Measurements from ENCODE around the gene MICB.
"Not testable (repeated sequence)": the region's sequence is repeated elsewhere in the genome, so short reads cannot be mapped to it uniquely, and the experiment has no call there.

The MICB gene

DNA sequence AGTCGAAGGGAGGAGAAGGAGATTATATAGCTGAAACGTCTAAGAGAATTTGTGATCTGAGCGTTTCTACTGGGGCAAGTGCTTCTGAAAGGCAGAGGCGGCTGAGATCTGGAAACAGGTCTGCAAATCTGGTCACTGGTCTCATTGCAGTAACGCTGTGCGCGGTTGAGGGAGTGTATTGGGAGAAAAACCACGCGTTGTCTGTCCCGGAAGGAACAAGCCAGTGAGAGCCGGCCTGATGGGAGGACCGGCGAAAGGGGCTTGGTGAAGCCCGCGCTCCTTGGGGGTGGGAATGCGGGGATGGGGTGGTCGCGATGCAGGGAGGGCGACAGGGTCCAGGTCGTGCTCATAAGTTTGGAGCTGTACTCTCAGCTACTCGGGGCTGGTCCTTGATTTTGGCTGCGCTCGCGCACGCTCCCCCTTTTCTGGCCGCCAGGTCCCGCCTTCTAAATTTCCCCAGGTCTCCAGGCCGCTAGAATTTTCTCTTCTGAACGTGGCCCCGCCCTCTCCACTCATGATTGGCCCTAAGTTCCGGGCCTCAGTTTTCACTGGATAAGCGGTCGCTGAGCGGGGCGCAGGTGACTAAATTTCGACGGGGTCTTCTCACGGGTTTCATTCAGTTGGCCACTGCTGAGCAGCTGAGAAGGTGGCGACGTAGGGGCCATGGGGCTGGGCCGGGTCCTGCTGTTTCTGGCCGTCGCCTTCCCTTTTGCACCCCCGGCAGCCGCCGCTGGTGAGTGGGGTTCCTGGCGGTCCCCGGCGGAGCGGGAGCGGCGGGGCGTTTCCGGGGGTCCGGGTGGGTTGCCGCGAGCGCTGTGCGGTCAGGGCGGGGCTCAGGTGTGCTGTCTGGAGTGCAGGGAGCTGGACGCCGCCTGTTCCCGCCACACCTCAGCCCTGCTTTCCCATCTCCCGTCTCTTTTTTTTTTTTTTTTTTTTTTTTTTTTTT lies at the start of gene MICB:
TSS of gene MICB (plus strand) at position 615 of the 946 bp plus-strand sequence. CDS start at position 664, 49 bp downstream.
- peak; percentile 96 for DNase-seq

DNA sequence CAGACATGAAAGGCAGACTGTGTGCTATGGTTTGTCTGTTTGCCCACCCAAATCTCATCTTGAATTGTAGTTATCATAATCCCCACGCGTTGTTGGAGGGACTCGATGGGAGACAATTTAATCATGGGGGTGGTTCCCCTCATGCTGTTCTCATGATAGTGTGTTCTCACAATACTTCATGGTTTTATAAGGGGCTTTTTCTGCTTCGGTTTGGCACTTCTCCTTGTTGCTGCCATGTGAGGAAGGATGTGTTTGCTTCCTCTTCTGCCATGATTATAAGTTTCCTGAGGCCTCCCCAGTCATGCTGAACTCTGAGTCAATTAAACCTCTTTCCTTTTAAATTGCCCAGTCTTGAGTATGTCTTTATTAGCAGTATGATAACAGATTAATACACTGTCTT lies 47.2 kb upstream of the MICB start:
- peak; percentile 27 for DNase-seq

DNA sequence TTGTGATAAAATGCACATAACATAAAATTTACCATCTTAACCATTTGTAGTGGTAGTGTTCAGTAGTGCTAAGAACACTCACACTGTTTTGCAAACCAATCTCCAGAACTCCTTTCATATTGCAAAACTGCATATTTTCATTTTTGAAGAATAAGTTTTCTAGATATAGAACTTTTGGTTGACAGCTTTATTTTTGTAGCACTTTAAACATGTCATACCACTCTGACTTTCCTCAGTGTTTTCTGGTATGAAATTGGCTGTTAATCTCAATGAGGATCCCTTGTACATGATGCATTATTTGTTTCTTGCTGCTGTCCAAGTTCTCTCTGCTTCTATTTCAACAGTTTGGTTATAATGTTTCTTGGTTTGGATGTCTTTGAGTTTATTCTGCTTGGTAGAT lies 45.1 kb upstream of the MICB start:
- no peak for DNase-seq

DNA sequence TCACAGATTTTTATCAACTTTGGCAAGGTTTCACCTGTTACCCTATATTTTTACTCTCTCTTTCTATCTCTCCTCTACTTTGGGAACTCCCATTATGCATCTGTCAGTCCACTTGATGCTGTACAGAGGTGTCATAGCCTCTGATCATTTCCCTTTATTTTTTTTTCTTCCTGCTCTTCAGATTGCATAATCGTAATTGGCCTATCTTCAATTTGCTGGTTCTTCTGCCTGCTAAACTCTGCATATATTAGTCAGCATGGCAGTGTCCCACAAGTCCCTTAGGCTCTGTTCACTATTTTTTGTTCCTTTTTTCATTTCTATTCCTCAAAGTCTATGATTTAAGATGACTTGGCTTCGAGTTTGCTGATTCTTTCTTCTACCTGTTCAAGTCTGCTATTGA lies 44.7 kb upstream of the MICB start:
- peak; percentile 24 for DNase-seq

DNA sequence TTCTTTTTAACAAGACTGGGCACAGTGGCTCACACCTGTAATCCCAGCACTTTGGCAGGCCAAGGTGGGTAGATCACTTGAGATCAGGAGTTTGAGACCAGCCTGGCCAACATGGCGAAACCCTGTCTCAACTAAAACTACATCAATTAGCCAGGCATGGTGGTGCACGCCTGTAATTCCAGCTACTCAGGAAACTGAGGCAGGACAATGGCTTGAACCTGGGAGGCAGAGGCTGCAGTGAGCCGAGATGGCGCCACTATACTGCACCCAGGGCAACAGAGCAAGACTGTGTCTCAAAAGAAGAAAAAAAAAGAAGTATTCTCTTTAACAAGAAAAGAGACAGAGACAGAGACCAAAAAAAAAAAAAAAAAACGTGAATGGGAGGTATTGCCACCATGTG lies 38.1 kb upstream of the MICB start:
- DNase-seq: not testable (repeated sequence)

DNA sequence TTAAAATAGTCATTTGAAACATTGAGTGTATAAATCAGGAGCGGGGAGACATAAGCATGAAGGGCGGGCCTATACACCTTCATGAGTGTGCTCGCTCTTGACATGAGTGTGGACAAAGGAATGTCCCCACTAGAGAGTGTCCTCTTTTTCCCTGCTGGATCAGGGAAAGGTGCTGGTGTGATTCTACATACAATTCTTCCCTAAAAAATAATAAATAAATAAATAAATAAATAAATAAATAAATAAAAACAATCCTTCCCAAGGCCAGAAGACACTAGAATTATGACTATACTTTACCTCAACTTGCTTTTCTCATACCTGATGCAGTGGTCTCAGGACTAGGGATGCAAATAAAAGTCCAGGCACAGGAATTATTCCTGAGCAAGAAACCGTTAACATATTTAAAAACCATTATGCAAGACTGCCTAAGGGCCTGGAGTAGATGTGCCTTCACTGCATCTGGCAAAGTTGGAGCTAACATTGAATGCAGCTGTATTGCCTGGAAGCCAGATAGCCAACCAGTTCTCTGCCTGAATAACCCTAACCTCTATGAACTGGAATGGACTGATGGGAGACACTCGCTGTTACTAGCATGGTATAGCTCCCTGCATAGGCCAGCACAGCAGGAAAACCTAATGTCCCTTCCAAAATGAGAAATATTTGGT lies 37.5 kb upstream of the MICB start:
- no peak for DNase-seq

DNA sequence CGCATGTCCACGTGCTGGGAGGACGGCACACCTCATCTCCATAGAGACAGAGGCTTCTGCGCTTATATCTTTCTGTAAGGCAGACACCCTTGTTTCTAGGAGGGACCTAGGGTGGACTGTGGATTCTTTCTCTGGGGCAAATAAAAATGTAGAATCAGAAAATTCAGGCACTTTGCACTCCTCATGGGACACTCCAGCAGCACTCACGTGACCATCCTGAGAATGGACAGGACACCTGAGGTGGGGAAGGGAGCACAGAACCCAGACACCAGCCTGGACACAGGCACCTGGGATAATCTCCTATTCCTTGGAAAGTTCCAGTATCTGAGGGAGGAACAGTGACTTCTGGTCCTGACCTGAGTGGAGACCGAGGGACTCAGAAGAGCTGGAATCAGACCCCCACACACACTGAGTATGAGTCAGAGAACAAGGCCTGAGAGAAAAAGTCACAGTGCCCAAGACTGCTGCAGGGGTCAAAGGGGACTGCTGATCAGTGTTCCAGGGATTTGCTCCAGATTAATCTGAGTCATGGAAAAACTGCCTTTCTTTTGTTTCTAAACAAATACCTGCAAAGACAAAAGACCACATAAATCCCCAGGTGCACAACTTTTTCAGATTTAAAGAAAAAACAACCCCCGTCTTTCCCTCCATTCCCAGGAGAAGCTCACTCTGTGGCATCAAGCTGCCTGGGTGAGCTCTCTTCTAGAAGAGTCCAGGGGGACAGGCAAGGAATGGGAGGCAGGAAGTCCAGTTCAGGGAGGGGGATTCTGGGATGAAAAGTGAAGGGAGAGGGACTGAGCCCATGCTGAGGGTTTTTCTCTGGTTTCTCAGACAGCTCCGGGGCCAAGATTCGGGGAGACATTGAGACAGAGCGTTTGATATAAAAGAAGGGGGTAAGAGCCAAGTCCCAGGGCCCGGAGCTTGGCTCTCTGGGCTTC lies 35.6 kb upstream of the MICB start:
- DNase-seq: no peak

DNA sequence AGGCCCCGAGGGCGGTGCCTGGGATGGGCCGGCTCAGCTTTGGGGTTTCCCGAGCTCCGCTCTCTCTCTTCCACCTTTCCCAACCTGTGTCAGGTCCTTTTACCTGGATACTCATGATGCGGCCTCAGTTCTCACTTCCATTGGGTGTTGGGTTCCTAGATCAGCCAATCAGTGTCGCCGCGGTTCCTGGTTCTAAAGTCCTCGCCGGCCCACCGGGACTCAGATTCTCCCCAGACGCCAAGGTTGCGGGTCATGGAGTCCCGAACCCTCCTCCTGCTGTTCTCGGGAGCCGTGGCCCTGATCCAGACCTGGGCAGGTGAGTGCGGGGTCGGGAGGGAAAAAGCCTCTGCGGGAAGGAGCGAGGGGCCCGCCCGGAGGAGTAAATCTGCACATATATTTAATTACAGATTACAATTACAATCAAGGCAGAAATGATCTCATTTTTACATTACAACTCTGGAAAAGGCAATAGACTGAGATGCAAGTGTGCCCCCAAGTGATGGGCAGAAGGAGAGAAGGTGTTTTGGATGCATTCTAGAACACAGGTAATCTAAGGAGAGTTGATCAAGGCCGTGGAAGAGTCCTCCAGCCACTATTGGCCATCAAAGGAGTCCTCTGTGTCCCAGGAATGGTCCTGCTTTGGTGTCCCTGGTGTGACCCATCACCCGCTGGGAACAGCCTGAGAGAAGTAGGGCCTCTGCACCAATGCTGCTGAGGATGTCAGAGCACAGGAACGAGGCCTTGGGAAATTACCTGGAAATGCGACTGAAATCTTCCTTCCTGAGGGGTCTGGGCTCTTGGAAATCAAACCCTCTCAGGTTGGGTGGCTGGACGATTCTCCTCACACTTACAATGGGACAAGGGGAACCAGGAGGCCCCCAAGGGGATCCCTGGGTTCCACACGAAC lies 34.7 kb upstream of the MICB start:
- peak; percentile 83 for DNase-seq

DNA sequence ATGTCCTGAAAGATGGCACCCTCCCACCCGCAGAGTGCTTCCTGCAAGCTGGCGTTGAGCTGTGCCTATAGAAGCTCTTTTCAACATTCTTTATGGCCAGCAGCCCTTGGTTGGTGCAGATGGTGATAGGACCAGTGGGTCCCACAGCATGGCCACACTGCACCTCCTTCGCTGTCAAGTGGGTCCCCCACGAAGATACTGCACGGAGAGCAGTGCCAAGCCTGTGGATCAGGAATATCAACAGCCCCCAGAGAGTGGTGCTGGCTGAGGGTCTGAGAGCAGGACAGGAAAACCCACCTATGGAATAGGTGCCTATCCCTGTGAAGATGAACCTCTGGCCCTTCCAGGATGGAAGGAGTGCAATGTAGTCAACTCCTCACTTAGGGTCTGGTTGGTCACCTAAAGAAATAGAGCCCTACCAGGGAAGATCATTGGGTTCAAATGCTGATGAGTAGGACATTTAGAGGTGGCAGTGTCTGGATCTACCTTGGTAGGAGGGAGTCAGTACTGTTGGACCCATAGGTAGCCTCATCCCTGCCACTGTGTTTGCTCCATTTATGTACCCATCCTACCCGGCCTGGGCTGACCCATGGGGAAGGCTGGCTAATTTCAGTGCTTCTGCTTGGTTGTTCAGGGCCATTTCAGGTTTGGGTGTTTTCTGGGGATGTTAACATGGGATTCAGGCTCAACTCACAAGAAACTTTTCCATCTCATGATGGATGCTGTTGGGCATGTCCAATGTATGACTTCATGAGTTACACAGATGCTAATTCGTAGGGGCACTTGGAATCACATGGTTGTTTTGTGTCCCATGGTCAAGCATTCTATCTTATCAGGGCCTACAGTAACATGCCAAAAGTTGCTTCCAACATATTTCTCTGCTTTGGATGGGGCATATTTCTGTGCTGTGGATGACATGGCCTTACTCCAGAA lies 33.4 kb upstream of the MICB start:
- DNase-seq: no peak

DNA sequence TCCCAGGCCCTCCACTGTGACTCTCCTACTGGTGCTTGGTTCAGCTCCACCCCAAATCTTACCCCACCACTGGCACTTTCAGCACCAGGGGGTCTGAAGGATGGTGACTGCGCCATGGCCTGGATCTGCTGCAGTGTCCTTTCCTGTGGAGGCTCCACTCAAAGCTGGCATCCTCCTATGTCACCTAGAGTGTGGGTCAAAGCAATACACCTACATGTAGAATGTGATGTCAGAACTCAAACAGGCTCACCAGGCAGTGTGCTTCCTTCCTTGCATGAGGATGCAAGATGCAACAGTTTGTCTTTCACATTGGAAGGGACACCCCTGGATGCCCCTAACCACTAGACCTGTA lies 32.8 kb upstream of the MICB start:
- no peak for DNase-seq

DNA sequence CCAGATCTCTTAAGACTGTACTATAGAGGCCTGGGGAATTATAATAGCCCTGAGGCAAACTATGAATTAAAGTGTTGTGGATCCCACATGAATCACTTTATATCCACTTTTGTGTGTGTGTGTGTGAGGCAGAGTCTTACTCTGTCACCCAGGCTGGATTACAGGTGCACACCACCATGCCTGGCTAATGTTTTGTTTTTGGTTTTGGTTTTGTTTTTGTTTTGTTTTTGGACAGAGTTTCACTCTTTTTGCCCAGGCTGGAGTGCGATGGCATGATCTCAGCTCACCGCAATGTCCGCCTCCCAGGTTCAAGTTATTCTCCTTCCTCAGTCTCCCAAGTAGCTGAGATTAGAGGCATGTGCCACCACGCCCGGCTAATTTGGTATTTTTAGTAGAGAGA lies 32.2 kb upstream of the MICB start:
- DNase-seq: no peak

DNA sequence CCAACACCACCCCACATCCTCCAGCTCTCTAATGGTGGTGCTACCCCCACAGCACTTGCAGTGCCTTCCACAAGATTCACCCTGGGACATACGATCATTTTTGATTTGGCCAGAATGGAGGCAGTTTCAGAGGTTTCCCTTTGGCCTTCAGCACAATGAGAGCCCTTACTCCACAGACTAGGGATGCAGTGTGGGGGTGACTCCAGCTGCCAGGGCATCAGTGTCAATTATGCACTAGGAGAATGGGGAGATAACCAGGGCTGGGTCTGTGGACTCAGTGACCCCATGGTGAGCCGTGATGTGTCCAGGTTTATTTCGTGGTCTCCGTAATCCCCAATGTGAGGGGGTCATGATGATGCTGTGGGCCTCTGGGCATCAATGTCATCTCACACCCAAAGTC lies 31.5 kb upstream of the MICB start:
- DNase-seq: no peak

DNA sequence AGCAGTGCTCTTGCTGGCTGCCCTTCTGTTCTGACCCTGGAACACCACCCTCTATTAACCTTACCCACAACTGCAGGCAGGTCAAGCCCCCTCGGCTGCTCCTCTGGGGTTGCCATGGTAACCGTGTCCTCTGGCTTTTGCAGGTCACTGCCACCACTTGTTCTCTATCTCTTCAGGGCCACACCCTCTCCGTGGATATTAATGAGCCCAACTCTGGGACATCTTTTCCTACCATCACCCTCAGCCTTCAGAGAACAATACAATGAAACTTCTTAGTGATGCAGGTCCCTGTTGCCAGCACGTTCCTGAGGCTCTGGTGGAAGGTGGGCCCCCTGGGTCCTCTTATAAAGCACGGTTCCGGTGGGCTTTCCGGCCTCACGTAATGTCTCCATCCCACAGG lies 30.8 kb upstream of the MICB start:
- DNase-seq: no peak

DNA sequence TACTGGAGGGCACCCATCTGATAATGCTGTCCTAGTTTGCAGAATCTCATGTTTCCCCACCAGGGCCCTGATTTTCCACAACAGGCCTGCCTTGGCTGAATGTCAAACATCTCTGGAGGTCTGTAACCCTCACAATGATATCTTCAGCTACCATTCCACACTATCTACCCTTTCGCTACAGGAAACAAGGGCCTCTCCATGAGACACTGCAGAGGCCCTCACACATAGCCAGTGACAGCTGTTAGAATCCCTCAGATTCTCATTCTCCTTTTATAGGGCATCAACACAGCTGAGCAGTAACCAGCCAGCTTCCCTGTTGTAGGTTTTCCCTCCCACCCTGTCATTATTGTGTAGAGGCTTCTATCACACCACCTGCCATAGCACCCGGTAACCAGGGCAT lies 29.6 kb upstream of the MICB start:
- peak; percentile 50 for DNase-seq

DNA sequence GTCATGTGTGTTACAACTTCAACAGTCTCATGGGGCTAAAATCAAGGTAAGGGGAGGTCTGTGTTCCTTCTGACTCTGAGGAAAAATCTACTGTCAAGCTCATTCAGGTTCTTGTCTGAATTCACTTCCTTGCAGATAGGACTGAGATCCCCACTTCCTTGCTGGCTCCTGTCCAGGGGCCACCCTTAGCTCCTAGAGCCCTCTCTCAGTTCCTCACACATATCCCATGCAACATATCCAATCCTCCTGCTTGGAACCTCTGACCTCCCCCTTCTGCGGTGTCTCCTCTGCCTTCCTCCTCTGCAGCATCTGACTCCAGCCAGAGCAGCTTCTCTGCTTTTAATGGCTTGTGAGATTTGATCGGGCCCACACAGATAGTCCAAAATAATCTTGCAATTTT lies 27.1 kb upstream of the MICB start:
- DNase-seq: no peak

DNA sequence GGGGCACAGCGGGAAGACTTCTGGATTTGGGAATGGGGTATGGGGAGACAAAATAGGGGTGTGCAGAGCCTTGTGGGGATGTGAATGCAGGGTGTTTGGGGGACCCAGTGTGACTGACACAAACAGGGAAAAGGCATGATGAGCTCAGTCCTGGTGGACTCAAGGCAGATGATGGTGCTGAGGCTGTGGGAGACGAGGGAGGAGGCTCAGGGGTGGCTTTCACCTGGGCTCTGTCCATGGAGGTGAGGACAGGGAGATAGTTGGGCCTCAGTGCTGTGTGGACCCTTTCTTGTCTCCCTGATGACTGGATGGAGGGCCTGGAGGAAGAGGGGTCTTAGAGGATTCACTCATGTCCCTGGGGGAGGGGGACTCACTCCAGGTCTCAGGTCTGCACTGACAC lies 26.2 kb upstream of the MICB start:
- no peak for DNase-seq

DNA sequence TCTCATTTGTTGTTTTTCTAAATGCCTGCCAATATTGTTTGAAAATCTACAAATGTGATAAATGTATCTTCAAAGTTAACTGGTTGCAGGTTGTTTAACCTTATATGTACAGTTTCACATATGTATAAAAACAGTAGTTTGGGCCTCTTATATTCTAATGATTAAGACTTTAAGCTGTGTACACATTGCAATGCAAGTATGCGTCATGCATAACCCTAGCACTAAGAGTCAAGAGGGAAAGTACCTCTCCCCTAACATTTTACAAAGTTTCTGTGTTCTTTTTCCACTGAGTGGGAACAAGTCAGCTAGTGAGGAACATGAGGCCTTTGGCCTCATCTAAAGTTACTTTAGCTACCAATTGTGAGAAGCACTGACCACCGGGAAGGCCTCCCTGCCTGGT lies 25.7 kb upstream of the MICB start:
- no peak for DNase-seq

DNA sequence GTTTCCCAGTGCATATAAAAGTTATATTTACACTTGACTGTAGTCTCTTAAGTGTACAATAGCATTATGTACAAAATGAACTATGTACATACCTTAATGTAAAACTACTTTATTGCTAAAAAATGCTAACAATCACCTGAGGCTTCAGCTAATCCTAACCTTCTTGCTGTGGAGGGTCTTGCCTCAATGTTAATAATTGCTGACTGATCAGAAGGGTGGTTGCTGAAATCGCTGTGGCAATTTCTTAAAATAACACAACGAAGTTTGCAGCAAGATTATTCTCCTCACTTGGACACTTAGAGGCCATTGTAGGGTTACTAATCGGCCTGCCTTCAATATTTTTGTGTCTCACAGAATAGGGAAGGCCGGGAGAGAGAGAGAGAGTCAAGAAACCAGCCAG lies 24.7 kb upstream of the MICB start:
- no peak for DNase-seq

DNA sequence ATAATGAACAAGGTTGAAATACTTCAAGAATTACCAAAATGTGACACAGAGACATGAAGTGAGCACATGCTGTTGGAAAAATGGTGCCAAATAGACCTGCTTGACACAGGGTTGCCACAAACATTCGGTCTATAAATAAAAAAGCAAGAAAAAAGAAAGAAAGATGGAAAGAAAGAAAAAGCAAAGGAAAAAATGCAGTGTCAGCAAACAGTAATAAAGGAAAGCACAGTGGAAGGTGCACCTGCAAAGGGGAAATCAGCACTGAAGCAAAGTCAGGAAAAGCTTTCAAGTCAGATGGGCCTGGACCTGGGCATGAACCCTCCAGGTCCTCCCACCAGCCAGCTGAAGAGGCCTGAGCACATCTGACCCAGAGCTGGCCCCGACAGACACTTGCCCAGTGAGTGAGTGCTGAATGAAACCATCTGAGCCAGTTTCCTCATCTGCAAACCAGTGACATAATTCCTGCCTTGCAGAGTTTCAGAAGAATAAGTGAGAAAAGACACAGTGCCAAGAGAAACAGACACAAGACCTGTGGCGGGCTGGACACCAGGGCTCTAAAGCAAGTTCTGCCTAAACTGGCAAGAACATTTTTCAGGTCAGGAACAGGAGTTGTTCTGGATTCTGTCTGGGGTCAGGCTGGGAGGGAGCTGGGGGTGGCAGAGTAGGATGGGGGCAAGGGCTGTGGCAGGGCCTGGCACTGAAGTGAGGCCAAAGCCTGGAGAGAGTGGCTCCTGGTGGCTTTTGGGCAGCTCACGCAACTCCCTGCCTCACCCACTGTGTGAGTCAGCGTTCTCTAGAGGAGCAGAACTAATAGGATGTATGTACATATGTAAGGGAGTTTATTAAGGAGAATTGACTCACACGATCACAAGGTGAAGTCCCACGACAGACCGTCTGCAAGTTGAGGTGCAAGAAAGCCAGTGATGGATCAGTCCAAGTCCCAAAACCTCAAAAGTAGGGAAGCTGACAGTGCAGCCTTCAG lies 23.9 kb upstream of the MICB start:
- DNase-seq: peak; percentile 83

DNA sequence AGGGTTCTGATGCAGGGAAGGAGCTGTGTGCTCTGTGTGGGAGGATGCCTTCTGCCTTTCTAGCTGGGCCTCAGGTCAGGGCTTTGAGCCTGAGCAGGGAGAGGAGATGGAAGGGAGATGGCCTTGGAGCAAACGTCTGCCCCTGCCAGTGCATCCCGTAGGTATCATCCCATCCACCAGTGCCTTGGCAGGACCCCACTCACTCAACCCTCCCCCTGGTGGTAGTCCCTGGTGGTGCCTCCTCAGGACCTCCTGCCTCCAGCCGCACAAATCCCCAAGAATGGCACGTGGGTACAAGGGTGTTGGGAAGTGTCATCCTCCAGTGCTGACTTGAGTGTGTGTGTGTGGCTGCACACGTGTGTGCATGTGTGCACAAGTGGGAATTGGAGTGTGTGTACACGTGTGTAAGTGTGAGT lies 23.1 kb upstream of the MICB start:
- DNase-seq: peak; percentile 42

Data from hematopoietic multipotent progenitor cell treated with erythropoietin and hydrocortisone succinate and interleukin-3 and kit ligand, for 4 days (in vitro differentiated cells).